Memory B cell (primary cell): ENCODE results near the gene GABBR1.

Experiments
- ATAC-seq: fragments of 150-1000 bp; cut with Tn5 transposase; 2 replicates; pipeline ENCODE4 v1.10.0; 2021; ENCODE audit warnings: low read depth, mild to moderate bottlenecking, moderate library complexity
- DNase-seq, 2 donors: peaks; one replicate each; pipeline ENCODE4 v3.0.0; 2022; ENCODE audit warnings: low spot score in 2 of 2
- H3K27ac Mint-ChIP-seq: one replicate; pipeline ENCODE4 v1.8.0; 2022; ENCODE audit warnings: mild to moderate bottlenecking, moderate library complexity, mixed read lengths
- H3K27me3 Mint-ChIP-seq: one replicate; pipeline ENCODE4 v1.8.0; 2022; ENCODE audit warnings: mixed read lengths
- H3K36me3 Mint-ChIP-seq: one replicate; pipeline ENCODE4 v1.8.0; 2022; ENCODE audit warnings: mild to moderate bottlenecking, mixed read lengths
- H3K4me1 Mint-ChIP-seq: one replicate; pipeline ENCODE4 v1.8.0; 2022; ENCODE audit warnings: mixed read lengths
- H3K4me3 Mint-ChIP-seq: one replicate; pipeline ENCODE4 v1.8.0; 2022; ENCODE audit warnings: mild to moderate bottlenecking, moderate library complexity, mixed read lengths
- H3K9me3 Mint-ChIP-seq: one replicate; pipeline ENCODE4 v1.8.0; 2022; ENCODE audit warnings: mixed read lengths

GABBR1 gene

DNA sequence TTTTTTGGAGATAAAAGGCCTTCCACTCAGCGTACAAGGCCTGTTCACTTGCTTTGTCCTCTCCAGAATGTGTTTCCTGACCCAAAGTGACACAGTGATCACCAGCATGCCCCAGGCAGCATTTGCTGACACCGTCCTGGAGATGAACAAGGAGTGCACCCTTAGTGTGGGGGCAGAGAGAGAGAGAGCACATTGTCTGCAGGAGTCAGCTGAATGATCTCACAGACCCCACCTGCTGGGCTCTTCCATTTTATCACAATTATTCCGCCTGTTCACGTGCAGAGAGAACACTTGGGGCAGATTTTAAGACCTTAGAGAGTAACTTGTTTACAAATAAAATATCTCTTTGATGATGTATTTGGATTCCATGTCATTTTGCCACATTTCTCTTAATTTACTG is 122.8 kb downstream of the GABBR1 start:
- Mint-ChIP-seq H3K36me3 (no peaks in the 10 kb centered on the region), H3K4me1 (no peaks in the 10 kb centered on the region), H3K27me3 (peaks cover 12% of the 10 kb centered on the region), H3K9me3 (peaks cover 1% of the 10 kb centered on the region), H3K4me3 (no peak overlapping the region), H3K27ac (no peak overlapping the region)
- DNase-seq (no peak), ATAC-seq (no peak)
